GM12872 (cell line): ENCODE measurements around the gene ASTN1.

Source experiments
- CTCF ChIP-seq: IDR thresholded peaks from 3 replicates; pipeline ENCODE4 v1.5.1; 2011; ENCODE audit warnings: low read depth, mild to moderate bottlenecking, low read length, moderate library complexity; ENCODE audit not compliant: insufficient read depth

Gene ASTN1

GRCh38 chr1:176925223-176925622, 239.3 kb downstream of the ASTN1 start:
- no peak for TF ChIP-seq CTCF

- no peak for TF ChIP-seq CTCF
Observed at GRCh38 chr1:176923283-176923682, 241.2 kb downstream of the ASTN1 start.

GRCh38 chr1:176919386-176920378, 244.8 kb downstream of the ASTN1 start:
- no peak for TF ChIP-seq CTCF

- no peak for TF ChIP-seq CTCF
Observed at GRCh38 chr1:176905648-176906047, 258.9 kb downstream of the ASTN1 start.

GRCh38 chr1:176904057-176904751, 260.3 kb downstream of the ASTN1 start:
- TF ChIP-seq CTCF, result no peak

GRCh38 chr1:176903474-176903873, 261.0 kb downstream of the ASTN1 start:
- TF ChIP-seq CTCF, result no peak

- no peak for TF ChIP-seq CTCF
Observed at GRCh38 chr1:176899321-176899720, 265.2 kb downstream of the ASTN1 start.
